H1 (cell line): ENCODE measurements around the gene ZMYM3. TPM values are rescaled to one million over a fixed set of nuclear protein-coding genes. Genes with fewer than 3 reads are reported as not detected.

ENCODE experiments used
- CTCF ChIA-PET: fragments of 300-600 bp; sonication (Branson Sonifier 250); formaldehyde crosslinking; loops from one replicate; lab custom pipeline; 2021; ENCODE audit not compliant: partially characterized antibody; lab: Charles Lee
- POLR2A ChIA-PET: fragments of 300-600 bp; sonication (Branson Sonifier 250); formaldehyde crosslinking; loops from one replicate; lab custom pipeline; 2021; ENCODE audit warnings: inconsistent platforms; ENCODE audit not compliant: partially characterized antibody; lab: Charles Lee
- DNase-seq, 2 experiments: peaks; one replicate each; pipeline versions ENCODE4 v3.0.0 to v3.0.0-alpha.2; 2010 to 2022; ENCODE audit warnings: low spot score in 2 of 2, low read depth in 1 of 2, mixed read lengths in 1 of 2
- FAIRE-seq: peaks from 2 replicates; lab custom pipeline; 2011; peaks lifted over from hg19 to GRCh38; lab: Jason Lieb, UNC
- H2AFZ ChIP-seq: 2 replicates; pipeline ENCODE4 v1.8.1; 2012; ENCODE audit warnings: low read length, inconsistent platforms
- H2AK5ac ChIP-seq: 2 replicates; pipeline ENCODE4 v1.6.1; 2013; ENCODE audit warnings: low read depth, low read length
- H2BK120ac ChIP-seq: replicated peaks from 2 replicates; pipeline ENCODE3; 2013; ENCODE audit warnings: low read depth, low read length, inconsistent platforms
- H2BK12ac ChIP-seq: 2 replicates; pipeline ENCODE4 v1.6.1; 2013; ENCODE audit warnings: low read depth, low read length
- H2BK15ac ChIP-seq: 2 replicates; pipeline ENCODE4 v1.6.1; 2013; ENCODE audit warnings: low read length
- H2BK20ac ChIP-seq: 2 replicates; pipeline ENCODE4 v1.6.1; 2013; ENCODE audit warnings: low read length
- H2BK5ac ChIP-seq: 2 replicates; pipeline ENCODE4 v1.6.1; 2013; ENCODE audit warnings: low read depth, low read length
- H3K14ac ChIP-seq: 2 replicates; pipeline ENCODE4 v1.6.1; 2013; ENCODE audit warnings: inconsistent platforms; ENCODE audit not compliant: insufficient read length
- H3K18ac ChIP-seq: 2 replicates; pipeline ENCODE4 v1.6.1; 2013; ENCODE audit warnings: low read length; ENCODE audit errors: extremely low read depth
- H3K23ac ChIP-seq: 2 replicates; pipeline ENCODE4 v1.6.1; 2013; ENCODE audit warnings: inconsistent platforms; ENCODE audit not compliant: insufficient read length
- H3K23me2 ChIP-seq: 2 replicates; pipeline ENCODE4 v1.6.1; 2013; ENCODE audit warnings: low read depth, low read length
- H3K27ac ChIP-seq: 2 replicates; pipeline ENCODE4 v1.6.1; 2011; ENCODE audit warnings: low read depth, low read length, inconsistent platforms
- H3K27me3 ChIP-seq, 4 experiments: replicated peaks in 1 of 4; 1 replicate in 1 of 4; 2 replicates in 3 of 4; pipeline versions ENCODE4 v1.6.1 to v1.8.1; 2011 to 2013; ENCODE audit warnings: low read length in 3 of 4, mild to moderate bottlenecking in 3 of 4, inconsistent platforms in 2 of 4, mixed read lengths in 2 of 4, moderate library complexity in 1 of 4; ENCODE audit not compliant: control insufficient read depth in 3 of 4, insufficient read depth in 3 of 4; ENCODE audit errors: extremely low read depth in 1 of 4
- H3K36me3 ChIP-seq, 4 experiments: 2 replicates each; pipeline versions ENCODE4 v1.6.1 to v1.8.1; 2011 to 2013; ENCODE audit warnings: mild to moderate bottlenecking in 4 of 4, low read length in 3 of 4, moderate library complexity in 2 of 4, control low read depth in 1 of 4, inconsistent platforms in 1 of 4; ENCODE audit not compliant: insufficient read depth in 4 of 4, control insufficient read depth in 2 of 4
- H3K4ac ChIP-seq: replicated peaks from 2 replicates; pipeline ENCODE3; 2013; ENCODE audit warnings: low read length, low read depth, mixed read lengths, inconsistent platforms; ENCODE audit not compliant: insufficient read length
- H3K4me1 ChIP-seq, 4 experiments: replicated peaks in 1 of 4; 1 replicate in 1 of 4; 2 replicates in 3 of 4; pipeline versions ENCODE4 v1.6.1 to v1.8.1; 2011 to 2013; ENCODE audit warnings: low read length in 3 of 4, inconsistent platforms in 2 of 4, mixed read lengths in 1 of 4; ENCODE audit not compliant: insufficient read depth in 4 of 4, control insufficient read depth in 3 of 4
- H3K4me2 ChIP-seq, 2 experiments: 2 replicates each; pipeline versions ENCODE4 v1.6.1 to v1.8.1; 2011 to 2013; ENCODE audit warnings: low read depth in 2 of 2, low read length in 2 of 2, control low read depth in 1 of 2, inconsistent platforms in 1 of 2, mild to moderate bottlenecking in 1 of 2; ENCODE audit not compliant: insufficient read depth in 1 of 2
- H3K4me3 ChIP-seq, 4 experiments: fragments of 200-600, 300-600 bp in 1 of 4; sonication (generic), shearing (Covaris generic), sonication (Bioruptor Twin) in 1 of 4; 2 replicates each; pipeline versions ENCODE4 v1.5.1 to v1.8.1; 2011 to 2016; ENCODE audit warnings: low read length in 4 of 4, low read depth in 3 of 4, control low read depth in 2 of 4, inconsistent platforms in 2 of 4, mild to moderate bottlenecking in 2 of 4, mixed read lengths in 1 of 4, moderate library complexity in 1 of 4; ENCODE audit not compliant: insufficient read depth in 2 of 4; ENCODE audit errors: extremely low read depth in 1 of 4
- H3K56ac ChIP-seq: replicated peaks from 2 replicates; pipeline ENCODE3; 2013; ENCODE audit warnings: low read depth, mild to moderate bottlenecking, mixed read lengths, low read length, inconsistent platforms; ENCODE audit not compliant: insufficient read length
- H3K79me1 ChIP-seq: 2 replicates; pipeline ENCODE4 v1.6.1; 2013; ENCODE audit warnings: low read depth, low read length, control low read depth
- H3K79me2 ChIP-seq, 2 experiments: 2 replicates each; pipeline versions ENCODE4 v1.6.1 to v1.8.1; 2012 to 2013; ENCODE audit warnings: low read length in 2 of 2, mild to moderate bottlenecking in 2 of 2, inconsistent platforms in 1 of 2; ENCODE audit not compliant: insufficient read depth in 2 of 2, control insufficient read depth in 1 of 2
- H3K9ac ChIP-seq, 4 experiments: replicated peaks in 1 of 4; 1 replicate in 1 of 4; 2 replicates in 3 of 4; pipeline versions ENCODE4 v1.6.1 to v1.8.1; 2011 to 2013; ENCODE audit warnings: low read depth in 3 of 4, low read length in 3 of 4, control low read depth in 2 of 4, mild to moderate bottlenecking in 2 of 4, moderate library complexity in 2 of 4, inconsistent platforms in 1 of 4; ENCODE audit errors: extremely low read depth in 1 of 4
- H3K9me3 ChIP-seq, 2 experiments: 2 replicates each; pipeline versions ENCODE4 v1.6.1 to v1.8.1; 2012 to 2013; ENCODE audit warnings: mild to moderate bottlenecking in 2 of 2, moderate library complexity in 2 of 2, control low read depth in 1 of 2, inconsistent platforms in 1 of 2, low read depth in 1 of 2, low read length in 1 of 2, mixed read lengths in 1 of 2; ENCODE audit not compliant: insufficient read depth in 2 of 2
- H4K20me1 ChIP-seq, 2 experiments: replicated peaks in 1 of 2; 2 replicates each; pipeline versions ENCODE3 to v1.8.1; 2011 to 2013; ENCODE audit warnings: inconsistent platforms in 2 of 2, low read length in 2 of 2, mild to moderate bottlenecking in 1 of 2; ENCODE audit not compliant: insufficient read depth in 2 of 2, control insufficient read depth in 1 of 2
- H4K5ac ChIP-seq: 2 replicates; pipeline ENCODE4 v1.6.1; 2013; ENCODE audit warnings: low read length, low read depth, mixed read lengths, inconsistent platforms; ENCODE audit not compliant: insufficient read length
- H4K8ac ChIP-seq: 2 replicates; pipeline ENCODE4 v1.8.0; 2013; ENCODE audit warnings: mild to moderate bottlenecking, moderate library complexity, low read length, inconsistent platforms; ENCODE audit not compliant: insufficient read depth; ENCODE audit errors: extremely low read depth
- H4K91ac ChIP-seq: replicated peaks from 2 replicates; pipeline ENCODE3; 2013; ENCODE audit warnings: low read length, mixed read lengths, inconsistent platforms; ENCODE audit not compliant: insufficient read length
- CBX5 ChIP-seq: fragments of 300-800, 300-1000 bp; sonication (generic); IDR thresholded peaks from 2 replicates; pipeline ENCODE4 v1.7.1; 2016; ENCODE audit warnings: antibody characterized with exemption, low read length, low read depth
- CBX8 ChIP-seq: fragments of 300-800, 300-1000 bp; sonication (generic); IDR thresholded peaks from 2 replicates; pipeline ENCODE4 v1.7.1; 2016; ENCODE audit warnings: low read depth, low read length, borderline replicate concordance
- CHD1 ChIP-seq: IDR thresholded peaks from 2 replicates; pipeline ENCODE4 v1.6.1; 2012; ENCODE audit warnings: low read depth, low read length, improper control_type of control experiment
- E2F6 ChIP-seq: IDR thresholded peaks from 2 replicates; pipeline ENCODE4 v1.6.1; 2012; ENCODE audit warnings: inconsistent platforms
- FOSL1 ChIP-seq: IDR thresholded peaks from 2 replicates; pipeline ENCODE4 v1.6.1; 2011; ENCODE audit warnings: mild to moderate bottlenecking, low read depth, low read length, moderate library complexity; ENCODE audit not compliant: insufficient read depth
- HDAC2 ChIP-seq, 2 experiments: fragments of 300-600 bp in 1 of 2; sonication (generic) in 1 of 2; IDR thresholded peaks; 2 replicates each; pipeline ENCODE4 v1.6.1; 2011 to 2012; ENCODE audit warnings: low read depth in 2 of 2, low read length in 2 of 2, mild to moderate bottlenecking in 2 of 2, moderate library complexity in 2 of 2, borderline replicate concordance in 1 of 2, inconsistent platforms in 1 of 2
- HDAC6 ChIP-seq: IDR thresholded peaks from one replicate; pipeline ENCODE4 v1.7.1; 2012; ENCODE audit warnings: low read depth, mild to moderate bottlenecking, inconsistent platforms, low read length, moderate library complexity
- KDM4A ChIP-seq: IDR thresholded peaks from one replicate; pipeline ENCODE4 v1.7.1; 2012; ENCODE audit warnings: low read depth, mild to moderate bottlenecking, moderate library complexity, low read length, inconsistent platforms; ENCODE audit not compliant: severe bottlenecking
- POLR2A ChIP-seq, 2 experiments: IDR thresholded peaks; 1 replicate in 1 of 2; 2 replicates in 1 of 2; pipeline ENCODE4 v1.6.1; 2011; ENCODE audit warnings: low read depth in 2 of 2, low read length in 2 of 2, mild to moderate bottlenecking in 2 of 2; ENCODE audit errors: control extremely low read depth in 1 of 2
- SAP30 ChIP-seq: fragments of 300-600 bp; sonication (generic); IDR thresholded peaks from 2 replicates; pipeline ENCODE4 v1.7.1; 2012; ENCODE audit warnings: low read length, moderate library complexity, mild to moderate bottlenecking, inconsistent platforms; ENCODE audit not compliant: insufficient read depth, insufficient replicate concordance
- SIN3A ChIP-seq, 2 experiments: IDR thresholded peaks in 1 of 2; conservative IDR thresholded peaks in 1 of 2; 2 replicates each; pipeline ENCODE4 v1.6.1; 2011 to 2012; ENCODE audit warnings: low read length in 2 of 2, improper control_type of control experiment in 1 of 2, low read depth in 1 of 2, mild to moderate bottlenecking in 1 of 2
- TCF12 ChIP-seq: IDR thresholded peaks from 2 replicates; pipeline ENCODE4 v1.6.1; 2011; ENCODE audit warnings: low read depth, mild to moderate bottlenecking, low read length
- TEAD4 ChIP-seq: IDR thresholded peaks from 2 replicates; pipeline ENCODE4 v1.6.1; 2012; ENCODE audit warnings: low read depth, low read length, inconsistent platforms, mixed read lengths
- WGBS, 2 experiments: shearing (Covaris generic) in 1 of 2; methylation state at CpG; one replicate each; pipeline versions ENCODE4 v1.1.6 to v1.1.7; 2013 to 2015; ENCODE audit warnings: low lambda C conversion rate in 2 of 2, mixed read lengths in 2 of 2, inconsistent platforms in 1 of 2, low coverage in 1 of 2, missing lambda C conversion rate in 1 of 2; ENCODE audit not compliant: insufficient replicate concordance in 2 of 2, insufficient coverage in 1 of 2, insufficient read length in 1 of 2; ENCODE audit errors: extremely low coverage in 1 of 2, missing lambda C conversion rate in 1 of 2; 5-methylcytosine and 5-hydroxymethylcytosine counted together
- polyA plus RNA-seq, 7 experiments: library from polyadenylated mRNA; depleted of rRNA in 3 of 7; stranded (reverse) in 5 of 7; unstranded in 2 of 7; fragments of >200 nt in 5 of 7; fragments of 200-250 nt in 2 of 7; gene quantifications; 1 replicate in 5 of 7; 2 replicates in 1 of 7; 4 replicates in 1 of 7; pipeline versions ENCODE4 v1.2.1 to v1.2.3, GENCODE V29; 2011 to 2013; ENCODE audit warnings: missing spikeins in 2 of 7, mixed read lengths in 2 of 7
- total RNA-seq: library from RNA; stranded (reverse); fragmentation: NEBNext Ultra II Directional; extraction: Animal tissue kit (Norgen Biotek cat#: 25700); gene quantifications from 2 replicates; pipeline ENCODE4 v1.2.1, GENCODE V29; 2021

Gene ZMYM3
- total and polyA plus RNA-seq, 2 of the 8 experiments (the other 6 are each of a cell fraction or from before 2014, with no cell fraction given), result 56.7 to 82.0 TPM

GRCh38 chrX:71241301-71241700, 12.6 kb downstream of the ZMYM3 start:
- Histone ChIP-seq H3K79me1 (no peaks in the 10 kb centered on the region), H3K27ac (no peak overlapping the region), H3K23me2 (no peaks in the 10 kb centered on the region), H3K18ac (no peak overlapping the region), H3K14ac (no peak overlapping the region), H3K9ac (no peak overlapping the region), H2BK12ac (no peak overlapping the region), H4K8ac (no peak overlapping the region), H3K79me2 (no peaks in the 10 kb centered on the region), H2AK5ac (no peak overlapping the region), H3K27me3 (no peaks in the 10 kb centered on the region), H3K23ac (no peak overlapping the region), H3K4me3 (no peak overlapping the region), H3K9me3 (no peaks in the 10 kb centered on the region), H3K4ac (no peak overlapping the region), H2BK120ac (no peak overlapping the region), H4K5ac (no peak overlapping the region), H4K20me1 (peaks cover 0 to 10% of the 10 kb centered on the region in 2 experiments), H2BK5ac (no peak overlapping the region), H3K56ac (no peak overlapping the region), H3K4me1 (no peaks in the 10 kb centered on the region), H2AFZ (no peak overlapping the region), H3K36me3 (peaks cover 15 to 63% (median 46%) of the 10 kb centered on the region in 4 experiments), H2BK15ac (no peak overlapping the region), H3K4me2 (no peak overlapping the region), H2BK20ac (no peak overlapping the region), H4K91ac (no peak overlapping the region)
- no peak for FAIRE-seq
- POLR2A ChIA-PET, result interaction anchor here (1.1 to 1.4 kb wide), 2 partner anchors 9 to 13 kb away, joined by 3 to 4 read pairs; no protein-coding TSS in a partner anchor
- no peak for DNase-seq
- CTCF ChIA-PET, result no interaction called here
- WGBS, 2 experiments, result 92% methylated on average over 5 of the region's 6 CpGs; no CpG with 5 or more reads in 1 of the 2 experiments
- TF ChIP-seq CHD1, result no peak
- TF ChIP-seq TCF12, result no peak
- no peak for TF ChIP-seq E2F6
- no peak for TF ChIP-seq KDM4A
- TF ChIP-seq CBX8, result no peak
- no peak for TF ChIP-seq SAP30
- no peak for TF ChIP-seq FOSL1
- TF ChIP-seq TEAD4, result no peak
- no peak for TF ChIP-seq CBX5
- no peak for TF ChIP-seq SIN3A (conservative IDR thresholded peaks at IDR 0.05 in 1 of 2, IDR thresholded peaks at IDR 0.05 in 1 of 2; ENCODE audit: low read depth in 1 of 2, low read length in 2 of 2)
- TF ChIP-seq POLR2A (IDR thresholded peaks at IDR 0.05; ENCODE audit: control extremely low read depth in 1 of 2, low read depth in 2 of 2, low read length in 2 of 2), result no peak
- no peak for TF ChIP-seq HDAC6
- no peak for TF ChIP-seq HDAC2 (IDR thresholded peaks at IDR 0.05; ENCODE audit: borderline replicate concordance in 1 of 2, low read depth in 2 of 2, low read length in 2 of 2)
